T-helper 17 cell (primary cell): ENCODE measurements around the gene LGALS9C. TPM values are rescaled to one million over a fixed set of nuclear protein-coding genes. Genes with fewer than 3 reads are reported as not detected.
"Not testable (repeated sequence)": the region's sequence is repeated elsewhere in the genome, so short reads cannot be mapped to it uniquely, and the experiment has no call there.

ENCODE experiments used
- ATAC-seq: fragments of 150-1000 bp; cut with Tn5 transposase; 2 replicates; pipeline ENCODE4 v1.10.0; 2021; ENCODE audit warnings: mild to moderate bottlenecking, moderate library complexity
- DNase-seq, 3 donors: peaks; one replicate each; pipeline versions ENCODE4 v3.0.0 to v3.0.0-alpha.2; 2020 to 2021
- H3K9me3 ChIP-seq: one replicate; pipeline ENCODE4 v1.7.0; 2013; ENCODE audit warnings: low read length, mild to moderate bottlenecking; ENCODE audit not compliant: control insufficient read depth, poor library complexity, severe bottlenecking
- H3K27ac Mint-ChIP-seq: one replicate; pipeline ENCODE4 v1.8.0; 2022; ENCODE audit warnings: mild to moderate bottlenecking, moderate library complexity, mixed read lengths
- H3K27me3 Mint-ChIP-seq: one replicate; pipeline ENCODE4 v1.8.0; 2022; ENCODE audit warnings: mixed read lengths
- H3K36me3 Mint-ChIP-seq: one replicate; pipeline ENCODE4 v1.8.0; 2022; ENCODE audit warnings: low read depth, mixed read lengths
- H3K4me1 Mint-ChIP-seq: one replicate; pipeline ENCODE4 v1.8.0; 2022; ENCODE audit warnings: mild to moderate bottlenecking, mixed read lengths
- H3K4me3 Mint-ChIP-seq: one replicate; pipeline ENCODE4 v1.8.0; 2022; ENCODE audit warnings: mild to moderate bottlenecking, moderate library complexity, mixed read lengths
- total RNA-seq, 4 donors: library from RNA in 2 of 4; stranded (reverse) in 2 of 4; gene quantifications; one replicate each; pipeline ENCODE4 v1.2.3 and lab custom pipeline; 2022 to 2026

LGALS9C gene
- total RNA-seq, 2 donors from 2014 or later, result not detected

GRCh38 chr17:18526168-18526800, 49.7 kb downstream of the LGALS9C start:
- not testable (repeated sequence) for H3K4me1 Mint-ChIP-seq, DNase-seq, H3K9me3 ChIP-seq, H3K27ac Mint-ChIP-seq, H3K27me3 Mint-ChIP-seq, H3K4me3 Mint-ChIP-seq, ATAC-seq, H3K36me3 Mint-ChIP-seq

- not testable (repeated sequence) for DNase-seq
Measured at GRCh38 chr17:18527354-18527753, 50.8 kb downstream of the LGALS9C start.

GRCh38 chr17:18528435-18528834, 51.8 kb downstream of the LGALS9C start:
- not testable (repeated sequence) for H3K4me3 Mint-ChIP-seq, H3K27me3 Mint-ChIP-seq, H3K27ac Mint-ChIP-seq, H3K4me1 Mint-ChIP-seq, ATAC-seq, H3K9me3 ChIP-seq, DNase-seq, H3K36me3 Mint-ChIP-seq

More at GRCh38 chr17:18527354-18527753, 50.8 kb downstream of the LGALS9C start:
- not testable (repeated sequence) for H3K4me3 Mint-ChIP-seq, H3K27ac Mint-ChIP-seq, H3K9me3 ChIP-seq, H3K27me3 Mint-ChIP-seq, H3K4me1 Mint-ChIP-seq, H3K36me3 Mint-ChIP-seq, ATAC-seq

GRCh38 chr17:18528899-18529500, 52.4 kb downstream of the LGALS9C start:
- H3K9me3 ChIP-seq, DNase-seq, H3K27me3 Mint-ChIP-seq, ATAC-seq, H3K4me3 Mint-ChIP-seq, H3K36me3 Mint-ChIP-seq, H3K4me1 Mint-ChIP-seq, H3K27ac Mint-ChIP-seq: not testable (repeated sequence)

GRCh38 chr17:18530405-18530804, 53.8 kb downstream of the LGALS9C start:
- not testable (repeated sequence) for H3K27ac Mint-ChIP-seq, H3K36me3 Mint-ChIP-seq, H3K4me3 Mint-ChIP-seq, ATAC-seq, H3K4me1 Mint-ChIP-seq, H3K27me3 Mint-ChIP-seq, DNase-seq, H3K9me3 ChIP-seq

GRCh38 chr17:18542234-18542633, 65.6 kb downstream of the LGALS9C start:
- ATAC-seq, H3K27me3 Mint-ChIP-seq, H3K4me1 Mint-ChIP-seq, H3K4me3 Mint-ChIP-seq, H3K9me3 ChIP-seq, H3K27ac Mint-ChIP-seq, H3K36me3 Mint-ChIP-seq, DNase-seq: not testable (repeated sequence)

GRCh38 chr17:18542907-18543306, 66.3 kb downstream of the LGALS9C start:
- not testable (repeated sequence) for ATAC-seq, H3K27ac Mint-ChIP-seq, H3K36me3 Mint-ChIP-seq, H3K27me3 Mint-ChIP-seq, DNase-seq, H3K4me1 Mint-ChIP-seq, H3K9me3 ChIP-seq, H3K4me3 Mint-ChIP-seq

Other genes starting within 250 kb of the LGALS9C start
- 100 to 1,000 TPM; 276 to 284 TPM for gene FLII, start 218.1 kb upstream of the LGALS9C start, total RNA-seq
- gene MIEF2, start 216.1 kb upstream of the LGALS9C start, total RNA-seq, result 10 to 100 TPM in 1 of 2 donors, 1 to 10 TPM in 1; 6.1 to 10.2 TPM
- 10 to 100 TPM; 31.8 to 38.4 TPM for gene TOP3A, start 161.8 kb upstream of the LGALS9C start, total RNA-seq
- gene SMCR8, start 161.5 kb upstream of the LGALS9C start, total RNA-seq, result 10 to 100 TPM; 37.9 to 51.6 TPM
- gene SHMT1, start 113.2 kb upstream of the LGALS9C start, total RNA-seq, result 10 to 100 TPM in 1 of 2 donors, 1 to 10 TPM in 1; 9.8 to 14.0 TPM
- not detected for gene EVPLL, start 99.0 kb upstream of the LGALS9C start, total RNA-seq
- gene TBC1D28, start 167.6 kb downstream of the LGALS9C start, total RNA-seq, result not detected
- 1 to 10 TPM; 4.5 to 4.6 TPM for gene FOXO3B, start 205.5 kb downstream of the LGALS9C start, total RNA-seq